NCI-H1105 treated with DMSO at 0.1 percent for 48 hours (cell line): ENCODE data around the gene USF2.
A peak's percentile ranks its signal among the peaks of the same experiment; 100 is the strongest.

Experiments used
- DNase-seq: peaks from one replicate; lab custom pipeline; 2025; lab: John Stamatoyannopoulos, UW

USF2 gene

DNA sequence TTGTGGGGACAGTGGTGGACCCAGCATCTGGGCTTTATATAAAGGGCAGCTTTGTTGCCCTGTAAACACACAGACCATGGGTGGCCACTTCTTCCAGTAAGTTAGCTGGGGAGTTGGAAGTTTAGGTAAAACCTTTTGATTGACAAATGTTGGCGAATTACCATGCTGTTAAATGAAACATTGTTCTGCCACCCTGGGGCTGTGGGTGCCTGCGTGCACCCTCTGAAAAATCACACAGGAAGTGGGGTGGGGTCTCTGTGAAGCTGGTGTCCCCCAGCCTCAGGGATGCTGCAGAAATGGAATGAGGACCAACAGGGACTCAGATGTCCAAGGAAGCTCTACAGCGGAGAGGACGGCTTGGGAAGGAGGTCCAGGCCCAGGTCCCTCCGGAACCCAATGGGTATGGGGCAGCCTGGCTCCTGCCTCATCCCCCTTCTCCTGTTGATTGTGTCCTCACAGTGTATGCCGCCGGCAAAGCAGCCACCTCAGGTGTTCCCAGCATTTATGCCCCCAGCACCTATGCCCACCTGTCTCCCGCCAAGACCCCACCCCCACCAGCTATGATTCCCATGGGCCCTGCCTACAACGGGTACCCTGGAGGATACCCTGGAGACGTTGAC lies 2.8 kb upstream of the USF2 start:
- DNase-seq = no peak

DNA sequence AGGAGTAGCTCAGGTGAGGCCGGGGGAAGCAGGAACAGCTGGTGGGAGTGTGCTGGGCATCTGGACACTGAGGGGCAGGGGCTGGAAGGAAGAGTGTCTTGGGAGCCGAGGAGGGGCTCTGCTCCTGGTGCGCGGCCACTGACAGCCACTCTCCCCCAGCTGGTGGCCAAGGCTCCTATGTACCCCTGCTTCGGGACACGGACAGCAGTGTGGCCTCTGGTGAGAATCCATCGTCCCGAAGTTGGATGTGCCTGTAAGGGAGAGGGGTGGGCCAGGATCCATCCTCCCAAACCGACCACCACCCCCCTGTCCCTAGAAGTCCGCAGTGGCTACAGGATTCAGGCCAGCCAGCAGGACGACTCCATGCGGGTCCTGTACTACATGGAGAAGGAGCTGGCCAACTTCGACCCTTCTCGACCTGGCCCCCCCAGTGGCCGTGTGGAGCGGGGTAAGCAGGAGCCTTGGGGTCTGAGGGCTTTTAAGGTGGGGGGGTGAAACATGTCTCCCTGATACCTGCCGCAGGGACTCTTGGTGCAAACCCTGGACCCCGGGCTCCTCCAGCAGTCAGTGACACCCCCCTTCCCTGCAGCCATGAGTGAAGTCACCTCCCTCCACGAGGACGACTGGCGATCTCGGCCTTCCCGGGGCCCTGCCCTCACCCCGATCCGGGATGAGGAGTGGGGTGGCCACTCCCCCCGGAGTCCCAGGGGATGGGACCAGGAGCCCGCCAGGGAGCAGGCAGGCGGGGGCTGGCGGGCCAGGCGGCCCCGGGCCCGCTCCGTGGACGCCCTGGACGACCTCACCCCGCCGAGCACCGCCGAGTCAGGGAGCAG lies 2.0 kb upstream of the USF2 start:
- no peak for DNase-seq

DNA sequence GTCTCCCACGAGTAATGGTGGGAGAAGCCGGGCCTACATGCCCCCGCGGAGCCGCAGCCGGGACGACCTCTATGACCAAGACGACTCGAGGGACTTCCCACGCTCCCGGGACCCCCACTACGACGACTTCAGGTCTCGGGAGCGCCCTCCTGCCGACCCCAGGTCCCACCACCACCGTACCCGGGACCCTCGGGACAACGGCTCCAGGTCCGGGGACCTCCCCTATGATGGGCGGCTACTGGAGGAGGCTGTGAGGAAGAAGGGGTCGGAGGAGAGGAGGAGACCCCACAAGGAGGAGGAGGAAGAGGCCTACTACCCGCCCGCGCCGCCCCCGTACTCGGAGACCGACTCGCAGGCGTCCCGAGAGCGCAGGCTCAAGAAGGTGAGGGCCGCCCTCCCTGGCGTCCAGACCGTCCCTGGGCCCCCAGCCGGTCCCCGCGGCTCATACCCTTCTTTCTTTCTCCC lies 1.4 kb upstream of the USF2 start:
- DNase-seq = peak; percentile 49

DNA sequence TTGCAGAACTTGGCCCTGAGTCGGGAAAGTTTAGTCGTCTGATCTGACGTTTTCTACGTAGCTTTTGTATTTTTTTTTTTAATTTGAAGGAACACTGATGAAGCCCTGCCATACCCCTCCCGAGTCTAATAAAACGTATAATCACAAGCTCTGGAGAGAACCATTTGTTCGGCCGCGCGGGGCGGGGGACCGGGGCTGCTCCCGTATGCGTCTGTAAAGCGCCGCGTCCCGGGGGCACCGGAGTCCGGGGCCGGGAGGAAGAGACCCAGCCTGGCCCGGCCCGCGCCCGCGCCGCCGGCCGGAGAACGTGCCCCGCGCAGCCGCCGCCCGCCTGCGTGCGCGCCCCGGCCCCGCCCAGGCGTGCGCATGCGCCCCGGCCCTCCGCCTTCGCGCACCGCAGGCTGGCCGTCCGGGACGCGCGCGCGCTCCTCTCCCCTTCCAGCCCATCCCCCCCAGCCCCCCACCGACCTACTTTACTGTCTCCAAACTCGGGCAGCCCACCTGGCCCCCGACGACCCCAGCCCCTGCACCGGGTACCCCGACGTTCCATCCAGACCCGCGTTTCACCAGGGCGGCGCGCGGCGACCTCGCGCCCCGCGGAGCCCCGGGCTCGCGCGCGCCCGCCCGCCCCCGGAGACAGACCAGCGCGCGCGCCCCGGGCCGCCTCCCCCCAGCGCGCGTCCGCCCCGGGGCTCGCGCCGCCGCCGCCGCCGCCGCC lies 785 bp upstream of the USF2 start:
- DNase-seq = peak; percentile 70

DNA sequence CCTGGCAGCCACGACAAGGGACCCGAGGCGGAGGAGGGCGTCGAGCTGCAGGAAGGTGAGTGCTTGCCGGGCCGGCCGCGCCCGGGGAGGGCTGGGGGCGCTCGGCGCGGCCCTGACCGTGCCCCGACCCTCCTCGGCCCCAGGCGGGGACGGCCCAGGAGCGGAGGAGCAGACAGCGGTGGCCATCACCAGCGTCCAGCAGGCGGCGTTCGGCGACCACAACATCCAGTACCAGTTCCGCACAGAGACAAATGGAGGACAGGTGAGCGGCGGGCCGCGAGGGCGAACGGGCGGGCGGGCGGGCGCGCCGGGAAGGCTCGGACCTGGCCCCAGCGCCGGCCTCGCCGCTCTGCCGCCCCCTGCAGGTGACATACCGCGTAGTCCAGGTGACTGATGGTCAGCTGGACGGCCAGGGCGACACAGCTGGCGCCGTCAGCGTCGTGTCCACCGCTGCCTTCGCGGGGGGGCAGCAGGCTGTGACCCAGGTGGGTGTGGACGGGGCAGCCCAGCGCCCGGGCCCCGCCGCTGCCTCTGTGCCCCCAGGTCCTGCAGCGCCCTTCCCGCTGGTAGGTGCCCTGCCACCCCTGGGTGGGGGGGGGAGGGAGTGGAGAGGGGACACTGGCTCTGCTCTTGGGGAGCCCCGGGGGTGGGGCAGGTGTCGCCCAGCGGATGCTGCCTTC lies 816 bp downstream of the USF2 start:
- peak; percentile 80 for DNase-seq

DNA sequence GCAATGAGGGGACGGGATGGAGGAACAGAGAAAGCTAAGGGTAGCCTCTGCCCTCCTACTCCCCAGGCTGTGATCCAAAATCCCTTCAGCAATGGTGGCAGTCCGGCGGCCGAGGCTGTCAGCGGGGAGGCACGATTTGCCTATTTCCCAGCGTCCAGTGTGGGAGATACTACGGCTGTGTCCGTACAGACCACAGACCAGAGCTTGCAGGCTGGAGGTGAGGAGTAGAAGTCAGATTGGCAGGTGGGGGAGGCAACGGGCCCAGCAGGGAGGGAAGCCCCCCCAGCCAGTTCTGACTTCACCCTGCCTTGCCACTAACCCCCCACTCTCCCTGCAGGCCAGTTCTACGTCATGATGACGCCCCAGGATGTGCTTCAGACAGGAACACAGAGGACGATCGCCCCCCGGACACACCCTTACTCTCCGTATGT lies 1.6 kb downstream of the USF2 start:
- DNase-seq = no peak

DNA sequence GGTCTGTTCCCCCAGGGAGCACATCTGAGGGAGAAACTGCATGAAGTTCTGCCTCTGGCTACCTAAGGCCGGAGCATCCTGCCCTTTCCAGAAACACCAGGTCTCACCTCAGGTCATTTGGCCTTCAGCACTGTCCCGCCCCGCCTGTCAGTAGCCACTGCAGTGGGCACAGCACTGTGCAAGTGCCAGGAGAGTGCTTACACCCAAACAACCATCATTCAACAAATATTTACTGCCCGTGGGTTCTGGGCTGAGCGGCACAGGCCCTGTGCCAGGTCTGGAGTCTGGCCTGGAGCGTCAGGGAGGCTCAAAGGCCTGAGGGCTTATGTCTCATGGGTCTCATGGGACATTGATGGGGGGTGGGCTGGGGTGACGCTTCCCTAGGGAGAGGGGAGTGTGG lies 2.8 kb downstream of the USF2 start:
- DNase-seq = no peak

DNA sequence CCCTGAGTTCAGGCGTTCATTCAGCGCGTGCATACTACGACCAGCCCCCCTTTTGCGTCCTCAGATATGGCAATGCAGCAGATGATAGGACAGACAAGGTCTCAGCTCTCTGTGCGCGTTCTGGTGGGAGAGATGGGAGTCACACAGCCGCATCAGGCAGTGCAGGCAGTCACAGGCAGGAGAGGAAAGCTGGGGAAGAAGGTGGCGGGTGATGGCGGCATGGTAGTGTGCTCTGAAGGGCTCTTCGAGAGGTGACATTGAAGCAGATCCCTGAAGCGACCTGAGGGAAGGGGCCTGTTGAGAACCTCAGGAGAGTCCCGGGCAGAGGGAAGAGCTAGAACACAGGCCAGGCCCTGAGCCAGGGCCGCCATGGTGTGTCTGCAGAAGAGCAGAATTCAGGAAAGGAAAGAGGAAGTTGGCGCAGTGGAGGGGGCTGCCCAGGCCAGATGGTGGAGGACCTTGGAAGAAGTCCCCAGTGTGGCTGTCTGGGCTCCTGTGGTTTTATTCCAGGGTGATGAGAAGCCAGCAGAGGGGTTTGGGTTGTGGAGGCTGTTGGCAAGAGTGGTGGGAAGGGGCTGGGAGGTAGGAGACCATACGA lies 3.5 kb downstream of the USF2 start:
- no peak for DNase-seq

DNA sequence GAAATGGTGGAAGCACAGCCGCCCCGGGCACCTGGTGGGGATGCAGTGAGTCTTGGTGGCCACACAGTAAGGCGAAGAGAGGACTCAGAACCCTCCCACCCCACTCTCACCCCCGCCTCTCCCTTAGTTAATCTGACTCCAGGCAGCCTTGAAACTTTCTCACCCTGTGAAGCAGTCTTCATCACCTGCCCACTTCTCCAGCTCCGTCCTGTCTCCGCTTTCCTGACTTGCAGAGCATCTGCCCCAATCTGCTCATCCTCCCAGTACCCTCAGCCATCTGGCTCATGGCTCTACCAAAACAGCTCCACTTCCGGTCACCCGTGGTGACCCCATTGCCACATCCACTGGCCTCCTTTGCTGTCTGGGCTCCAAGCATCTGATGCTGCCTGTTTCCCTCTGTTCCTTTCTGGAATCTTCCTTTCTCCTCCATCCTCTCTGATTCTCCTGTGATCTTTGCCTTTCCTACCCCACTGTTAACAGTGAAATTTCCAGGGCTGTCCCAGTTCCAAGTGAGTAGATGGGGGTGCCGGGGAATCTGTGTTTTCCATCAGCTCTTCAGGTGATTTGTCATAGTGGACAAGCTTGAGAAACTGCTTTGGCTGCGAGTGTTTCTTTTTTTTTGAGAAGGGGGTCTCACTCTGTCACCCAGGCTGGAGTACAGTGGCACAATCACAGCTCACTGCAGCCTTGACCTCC lies 4.3 kb downstream of the USF2 start:
- no peak for DNase-seq

DNA sequence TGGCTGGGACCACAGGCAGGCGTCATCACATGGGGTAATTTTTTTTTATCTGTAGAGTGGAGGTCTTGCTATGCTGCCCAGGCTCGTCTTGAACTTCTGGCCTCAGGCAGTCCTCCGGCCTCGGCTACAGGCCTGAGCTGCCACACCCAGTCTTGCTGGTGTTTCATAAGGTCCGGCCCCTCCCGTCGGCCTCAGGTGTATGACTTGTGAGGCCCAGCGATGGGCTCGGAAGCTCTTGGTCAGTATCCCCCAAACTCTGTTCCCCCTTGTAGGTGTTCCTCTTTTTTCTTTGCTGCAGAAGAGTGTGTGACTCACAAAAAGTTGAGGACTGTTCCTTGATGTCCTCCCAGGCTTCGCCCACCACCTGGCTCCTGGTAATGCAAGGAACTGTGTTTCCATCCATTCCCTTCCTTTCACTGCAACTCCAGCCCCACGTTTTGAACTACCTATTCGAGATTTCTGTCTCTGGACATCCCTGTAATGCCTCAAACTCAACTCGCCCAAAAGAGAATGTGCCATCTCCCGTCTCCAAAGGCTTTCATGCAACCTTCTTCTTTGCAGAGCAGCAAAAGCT lies 5.0 kb downstream of the USF2 start:
- no peak for DNase-seq

DNA sequence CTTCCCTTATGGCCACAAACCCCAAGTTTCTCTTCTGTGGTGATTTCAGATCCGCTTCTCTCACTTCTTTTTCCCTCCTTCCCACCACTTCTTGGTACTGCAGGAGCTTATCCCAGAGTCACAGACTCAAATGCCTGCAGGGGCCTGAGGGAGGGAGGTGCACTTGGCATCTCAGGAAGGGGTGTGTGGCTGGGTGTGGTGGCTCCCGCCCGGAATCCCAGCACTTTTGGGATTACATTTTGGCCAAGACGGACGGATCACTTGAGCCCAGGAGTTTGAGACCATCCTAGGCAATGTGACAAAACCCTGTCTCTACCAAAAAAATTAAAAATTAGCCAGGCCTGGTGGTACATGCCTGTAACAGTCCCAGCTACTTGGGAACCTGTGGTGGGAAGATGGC lies 5.6 kb downstream of the USF2 start:
- no peak for DNase-seq

DNA sequence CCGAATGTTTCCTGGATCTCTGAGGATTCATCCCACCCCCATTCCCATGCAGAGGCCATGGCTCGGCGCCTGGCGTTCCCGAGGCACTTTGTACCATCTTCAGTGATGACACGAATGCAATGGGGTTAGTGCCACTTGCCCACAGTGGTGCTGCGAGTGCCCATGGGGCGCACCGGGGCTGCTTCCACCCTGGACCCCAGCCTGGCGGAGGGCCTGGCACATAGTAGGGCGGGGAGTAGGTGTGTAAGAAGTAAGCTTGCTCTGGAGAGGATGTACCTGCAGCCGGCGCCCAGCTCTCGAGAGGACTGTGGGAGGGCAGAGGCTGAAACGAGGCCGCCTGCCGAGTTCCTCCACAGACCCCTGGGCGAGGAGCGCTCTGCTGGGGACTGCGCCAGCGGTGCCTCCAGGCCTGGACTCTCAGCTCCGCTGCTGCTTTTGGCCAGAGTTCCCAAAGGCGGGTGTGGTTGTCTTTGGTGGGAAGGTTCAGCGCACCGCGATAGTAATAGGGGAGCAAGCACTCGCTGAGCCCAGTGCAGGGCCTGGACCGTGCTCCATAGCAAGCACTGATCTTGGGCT lies 8.0 kb downstream of the USF2 start:
- no peak for DNase-seq

DNA sequence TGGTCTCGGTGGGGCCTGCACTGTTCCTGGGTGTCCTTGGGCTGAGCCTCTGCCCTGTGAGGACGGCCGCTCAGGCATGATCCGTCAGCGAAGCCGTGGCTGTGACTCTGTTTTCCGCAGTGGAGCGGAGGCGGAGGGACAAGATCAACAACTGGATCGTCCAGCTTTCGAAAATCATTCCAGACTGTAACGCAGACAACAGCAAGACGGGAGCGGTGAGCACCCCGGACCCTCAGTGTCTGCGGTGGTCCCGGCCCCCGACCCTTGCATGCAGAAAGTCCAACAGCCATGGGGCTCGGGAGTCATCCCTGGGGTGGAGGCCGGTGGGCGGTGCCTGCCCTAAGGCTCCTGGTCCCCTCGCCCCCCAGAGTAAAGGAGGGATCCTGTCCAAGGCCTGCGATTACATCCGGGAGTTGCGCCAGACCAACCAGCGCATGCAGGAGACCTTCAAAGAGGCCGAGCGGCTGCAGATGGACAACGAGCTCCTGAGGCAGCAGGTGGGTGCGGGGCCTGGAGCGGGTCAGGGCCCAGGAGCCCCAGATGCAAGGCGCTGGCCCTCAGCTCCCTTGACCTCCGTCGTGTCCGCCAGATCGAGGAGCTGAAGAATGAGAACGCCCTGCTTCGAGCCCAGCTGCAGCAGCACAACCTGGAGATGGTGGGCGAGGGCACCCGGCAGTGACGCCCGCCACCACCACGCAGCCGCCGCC lies 10.0 kb downstream of the USF2 start:
- no peak for DNase-seq

DNA sequence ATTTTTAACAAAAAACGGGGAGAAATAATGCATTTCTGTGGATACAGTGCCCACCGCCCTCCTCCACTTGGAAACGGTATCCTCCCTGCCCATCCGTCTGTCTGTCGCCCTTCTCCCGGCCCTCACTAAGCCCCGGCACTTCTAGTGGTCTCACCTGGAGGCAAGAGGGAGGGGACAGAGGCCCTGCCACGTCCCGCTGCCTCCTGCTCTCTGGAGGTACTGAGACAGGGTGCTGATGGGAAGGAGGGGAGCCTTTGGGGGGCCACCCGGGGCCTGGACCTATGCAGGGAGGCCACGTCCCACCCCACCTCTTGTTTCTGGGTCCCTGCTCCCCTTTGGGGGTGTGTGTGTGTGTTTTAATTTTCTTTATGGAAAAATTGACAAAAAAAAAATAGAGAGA lies 10.6 kb downstream of the USF2 start:
- no peak for DNase-seq

DNA sequence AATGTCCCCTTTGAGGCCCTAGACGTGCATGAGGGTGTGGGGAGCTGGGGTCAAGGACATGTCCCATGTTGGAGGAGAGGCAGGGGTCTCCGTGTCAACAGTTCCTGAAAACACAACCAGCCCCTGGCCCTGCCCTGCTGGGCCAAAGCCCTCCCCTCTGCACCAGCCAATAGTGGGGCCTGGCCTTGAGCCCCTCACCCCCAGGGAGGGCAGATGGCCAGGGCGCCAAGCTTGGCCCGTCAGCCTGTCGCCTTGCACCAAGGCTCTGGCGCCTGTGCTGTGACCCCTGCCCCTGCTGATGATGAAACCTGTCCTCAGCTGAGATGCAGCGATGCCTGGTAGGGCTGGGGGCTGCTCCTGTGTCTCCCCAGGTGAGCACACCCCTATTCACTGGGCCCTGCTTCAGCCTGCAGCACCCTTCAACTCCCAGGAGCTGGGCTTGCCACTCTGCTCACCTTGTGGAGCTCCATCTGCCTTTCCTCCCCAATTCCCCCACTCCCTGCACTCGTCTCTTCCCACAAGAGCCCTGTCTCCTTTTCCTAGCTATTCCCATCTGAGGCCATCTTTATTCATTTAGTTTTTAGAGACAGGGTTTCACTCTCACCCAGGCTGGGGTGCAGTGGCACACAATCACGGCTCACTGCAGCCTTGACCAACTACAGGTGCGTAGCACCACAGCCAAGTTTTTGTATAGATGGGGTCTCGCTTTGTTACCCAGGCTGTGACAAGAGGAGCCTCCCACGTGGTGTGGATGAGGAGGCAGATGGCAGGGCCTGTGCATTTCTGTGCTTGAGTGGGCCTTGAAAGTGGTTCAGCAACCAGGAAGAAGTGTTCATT lies 11.4 kb downstream of the USF2 start:
- no peak for DNase-seq

DNA sequence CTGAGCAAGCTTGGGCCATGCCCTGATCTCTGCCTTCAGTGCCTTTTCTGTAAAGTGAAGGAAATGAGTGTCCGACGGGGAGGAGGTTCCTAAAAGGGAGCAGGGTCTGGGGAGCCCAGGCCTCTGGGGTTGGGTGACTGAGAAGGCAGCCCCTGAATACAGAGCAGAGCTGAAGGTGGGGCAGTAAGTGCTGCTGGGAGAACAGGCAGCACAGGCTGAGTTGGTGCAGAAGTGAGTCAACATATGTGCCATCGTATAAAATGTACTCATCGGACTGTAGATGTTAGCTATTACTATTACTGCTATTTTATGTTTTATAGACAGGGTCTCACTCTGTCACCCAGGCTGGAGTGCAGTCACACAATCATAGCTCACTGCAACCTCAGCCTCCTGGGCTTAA lies 12.5 kb downstream of the USF2 start:
- no peak for DNase-seq

DNA sequence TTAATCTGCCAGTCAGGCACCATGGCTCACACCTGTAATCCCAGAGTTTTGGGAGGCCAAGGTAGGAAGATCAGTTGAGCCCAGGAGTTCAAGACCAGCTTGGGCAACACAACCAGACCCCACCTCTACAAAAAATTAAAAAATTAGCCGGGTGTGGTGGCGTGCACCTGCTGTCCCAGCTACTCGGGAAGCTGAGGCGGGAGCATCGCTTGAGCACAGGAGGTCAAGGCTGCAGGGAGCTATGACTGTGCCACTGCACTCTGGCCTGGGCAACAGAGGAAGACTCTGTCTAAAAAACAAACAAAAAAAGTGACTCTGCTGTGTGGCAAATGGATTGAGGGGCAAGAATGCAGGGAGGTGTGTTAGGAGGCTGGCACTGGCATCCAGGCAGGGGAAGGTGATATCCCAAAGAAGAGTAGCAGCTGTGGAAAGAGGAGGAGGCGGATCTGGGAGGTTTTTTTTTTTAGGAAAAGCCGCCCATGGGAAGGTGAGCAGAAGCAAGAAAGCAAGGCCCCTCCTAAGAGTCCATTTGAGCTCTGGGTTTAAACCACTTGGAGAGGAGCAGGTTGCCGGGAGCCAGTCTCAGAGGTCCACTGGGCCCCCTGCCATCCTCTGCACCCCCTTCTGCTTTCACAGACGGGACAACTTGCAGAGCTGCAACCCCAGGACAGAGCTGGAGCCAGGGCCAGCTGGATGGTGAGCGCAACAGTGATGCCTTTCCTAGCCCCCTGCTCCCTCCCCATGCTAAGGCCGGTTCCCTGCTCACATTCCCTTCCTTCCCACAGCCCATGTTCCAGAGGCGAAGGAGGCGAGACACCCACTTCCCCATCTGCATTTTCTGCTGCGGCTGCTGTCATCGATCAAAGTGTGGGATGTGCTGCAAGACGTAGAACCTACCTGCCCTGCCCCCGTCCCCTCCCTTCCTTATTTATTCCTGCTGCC lies 15.7 kb downstream of the USF2 start:
- no peak for DNase-seq

DNA sequence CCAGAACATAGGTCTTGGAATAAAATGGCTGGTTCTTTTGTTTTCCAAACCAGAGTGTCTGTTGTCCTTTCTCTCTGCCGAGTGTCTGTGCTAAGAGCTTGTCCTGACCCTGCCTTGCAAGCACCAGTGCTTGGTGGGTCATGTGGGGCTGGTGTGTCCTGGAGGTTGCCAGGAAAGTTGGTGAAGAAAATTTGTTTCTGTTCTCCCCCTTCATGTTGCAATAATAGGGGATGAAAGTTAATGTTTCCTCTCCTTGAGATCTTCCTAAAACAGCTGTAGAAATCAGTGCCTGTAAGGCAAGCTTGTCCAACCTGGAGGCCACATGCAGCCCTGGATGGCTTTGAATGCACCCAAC lies 16.3 kb downstream of the USF2 start:
- DNase-seq = no peak
